ENCODE measurements around the gene GDPD3. TPM values are rescaled to one million over a fixed set of nuclear protein-coding genes. Genes with fewer than 3 reads are reported as not detected.
A peak's percentile ranks its signal among the peaks of the same experiment; 100 is the strongest.

Gene GDPD3
- total and polyA plus RNA-seq, 2 of the 13 experiments (the other 11 are each of a cell fraction or from before 2014, with no cell fraction given), result 18.7 to 20.6 TPM

- TF ChIP-seq, protein P1, sequence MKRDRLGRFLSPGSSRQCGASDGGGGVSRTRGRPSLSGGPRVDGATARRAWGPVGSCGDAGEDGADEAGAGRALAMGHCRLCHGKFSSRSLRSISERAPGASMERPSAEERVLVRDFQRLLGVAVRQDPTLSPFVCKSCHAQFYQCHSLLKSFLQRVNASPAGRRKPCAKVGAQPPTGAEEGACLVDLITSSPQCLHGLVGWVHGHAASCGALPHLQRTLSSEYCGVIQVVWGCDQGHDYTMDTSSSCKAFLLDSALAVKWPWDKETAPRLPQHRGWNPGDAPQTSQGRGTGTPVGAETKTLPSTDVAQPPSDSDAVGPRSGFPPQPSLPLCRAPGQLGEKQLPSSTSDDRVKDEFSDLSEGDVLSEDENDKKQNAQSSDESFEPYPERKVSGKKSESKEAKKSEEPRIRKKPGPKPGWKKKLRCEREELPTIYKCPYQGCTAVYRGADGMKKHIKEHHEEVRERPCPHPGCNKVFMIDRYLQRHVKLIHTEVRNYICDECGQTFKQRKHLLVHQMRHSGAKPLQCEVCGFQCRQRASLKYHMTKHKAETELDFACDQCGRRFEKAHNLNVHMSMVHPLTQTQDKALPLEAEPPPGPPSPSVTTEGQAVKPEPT (CRISPR knock-in tag; IDR thresholded peaks at IDR 0.05; ENCODE audit: low read depth), result peak; percentile 95
- peak; percentile 81; the same call in 1 of the 2 replicates for TF ChIP-seq ZNF770 (CRISPR knock-in tag; IDR thresholded peaks at IDR 0.05)
- TF ChIP-seq PHF8 (CRISPR knock-in tag; IDR thresholded peaks at IDR 0.05), result peak; percentile 96
- TF ChIP-seq, protein P2, sequence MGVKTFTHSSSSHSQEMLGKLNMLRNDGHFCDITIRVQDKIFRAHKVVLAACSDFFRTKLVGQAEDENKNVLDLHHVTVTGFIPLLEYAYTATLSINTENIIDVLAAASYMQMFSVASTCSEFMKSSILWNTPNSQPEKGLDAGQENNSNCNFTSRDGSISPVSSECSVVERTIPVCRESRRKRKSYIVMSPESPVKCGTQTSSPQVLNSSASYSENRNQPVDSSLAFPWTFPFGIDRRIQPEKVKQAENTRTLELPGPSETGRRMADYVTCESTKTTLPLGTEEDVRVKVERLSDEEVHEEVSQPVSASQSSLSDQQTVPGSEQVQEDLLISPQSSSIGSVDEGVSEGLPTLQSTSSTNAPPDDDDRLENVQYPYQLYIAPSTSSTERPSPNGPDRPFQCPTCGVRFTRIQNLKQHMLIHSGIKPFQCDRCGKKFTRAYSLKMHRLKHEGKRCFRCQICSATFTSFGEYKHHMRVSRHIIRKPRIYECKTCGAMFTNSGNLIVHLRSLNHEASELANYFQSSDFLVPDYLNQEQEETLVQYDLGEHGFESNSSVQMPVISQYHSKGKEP (CRISPR knock-in tag; IDR thresholded peaks at IDR 0.05), result 0 out of 2 replicates have a peak, but pooled peaks have one; percentile 72
- TF ChIP-seq RELA (CRISPR knock-in tag; IDR thresholded peaks at IDR 0.05), result peak; percentile 90; the same call in 1 of the 2 replicates
- no peak for TF ChIP-seq SYNCRIP (IDR thresholded peaks at IDR 0.05; ENCODE audit: insufficient read depth, low read depth, low read length)
- TF ChIP-seq, protein P3, sequence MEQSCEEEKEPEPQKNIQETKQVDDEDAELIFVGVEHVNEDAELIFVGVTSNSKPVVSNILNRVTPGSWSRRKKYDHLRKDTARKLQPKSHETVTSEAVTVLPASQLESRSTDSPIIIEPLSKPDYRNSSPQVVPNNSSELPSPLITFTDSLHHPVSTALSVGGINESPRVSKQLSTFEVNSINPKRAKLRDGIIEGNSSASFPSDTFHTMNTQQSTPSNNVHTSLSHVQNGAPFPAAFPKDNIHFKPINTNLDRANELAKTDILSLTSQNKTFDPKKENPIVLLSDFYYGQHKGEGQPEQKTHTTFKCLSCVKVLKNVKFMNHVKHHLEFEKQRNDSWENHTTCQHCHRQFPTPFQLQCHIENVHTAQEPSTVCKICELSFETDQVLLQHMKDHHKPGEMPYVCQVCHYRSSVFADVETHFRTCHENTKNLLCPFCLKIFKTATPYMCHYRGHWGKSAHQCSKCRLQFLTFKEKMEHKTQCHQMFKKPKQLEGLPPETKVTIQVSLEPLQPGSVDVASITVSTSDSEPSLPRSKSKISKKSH (CRISPR knock-in tag; IDR thresholded peaks at IDR 0.05; ENCODE audit: borderline replicate concordance), result peak; percentile 86
- peak; percentile 49; the same call in 1 of the 2 replicates for TF ChIP-seq TERF1 (CRISPR knock-in tag; IDR thresholded peaks at IDR 0.05)
- no peak for TF ChIP-seq ZNF577 (CRISPR knock-in tag; IDR thresholded peaks at IDR 0.05; ENCODE audit: borderline replicate concordance, low read depth)
- TF ChIP-seq ZNF496 (CRISPR knock-in tag; IDR thresholded peaks at IDR 0.05; ENCODE audit: insufficient replicate concordance), result no peak
- TF ChIP-seq RFX3 (CRISPR knock-in tag; IDR thresholded peaks at IDR 0.05), result peak; percentile 51
- TF ChIP-seq TBL1XR1 (IDR thresholded peaks at IDR 0.05; ENCODE audit: borderline replicate concordance, low read length, partially characterized antibody), result peak; percentile 37
- TF ChIP-seq ZNF484 (CRISPR knock-in tag; IDR thresholded peaks at IDR 0.05; ENCODE audit: borderline replicate concordance, low read depth), result peak; percentile 91; the same call in 1 of the 2 replicates
- TF ChIP-seq, protein P4, sequence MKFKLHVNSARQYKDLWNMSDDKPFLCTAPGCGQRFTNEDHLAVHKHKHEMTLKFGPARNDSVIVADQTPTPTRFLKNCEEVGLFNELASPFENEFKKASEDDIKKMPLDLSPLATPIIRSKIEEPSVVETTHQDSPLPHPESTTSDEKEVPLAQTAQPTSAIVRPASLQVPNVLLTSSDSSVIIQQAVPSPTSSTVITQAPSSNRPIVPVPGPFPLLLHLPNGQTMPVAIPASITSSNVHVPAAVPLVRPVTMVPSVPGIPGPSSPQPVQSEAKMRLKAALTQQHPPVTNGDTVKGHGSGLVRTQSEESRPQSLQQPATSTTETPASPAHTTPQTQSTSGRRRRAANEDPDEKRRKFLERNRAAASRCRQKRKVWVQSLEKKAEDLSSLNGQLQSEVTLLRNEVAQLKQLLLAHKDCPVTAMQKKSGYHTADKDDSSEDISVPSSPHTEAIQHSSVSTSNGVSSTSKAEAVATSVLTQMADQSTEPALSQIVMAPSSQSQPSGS (CRISPR knock-in tag; IDR thresholded peaks at IDR 0.05), result peak; percentile 81
- peak; percentile 54; the same call in 1 of the 2 replicates for TF ChIP-seq ZNF784 (CRISPR knock-in tag; IDR thresholded peaks at IDR 0.05; ENCODE audit: borderline replicate concordance)
- TF ChIP-seq ZFY (CRISPR knock-in tag; IDR thresholded peaks at IDR 0.05), result peak; percentile 96
Observed at GRCh38 chr16:30065102-30065942, 48.0 kb downstream of the GDPD3 start, which contains the start of gene ALDOA (continued).

All from HepG2 (cell line).